CD8-positive, alpha-beta memory T cell (primary cell): ENCODE data around the gene ANK2. TPM values are rescaled to one million over a fixed set of nuclear protein-coding genes. Genes with fewer than 3 reads are reported as not detected.

Source experiments
- CTCF ChIA-PET: fragments of 350-600 bp; sonication (Branson Sonifier 250); formaldehyde crosslinking; loops from one replicate; lab custom pipeline; 2021; ENCODE audit warnings: antibody characterized with exemption; lab: Charles Lee
- POLR2A ChIA-PET: fragments of 350-600 bp; sonication (Branson Sonifier 250); formaldehyde crosslinking; loops from one replicate; lab custom pipeline; 2021; ENCODE audit warnings: antibody characterized with exemption; lab: Charles Lee
- DNase-seq, 5 donors: peaks; one replicate each; pipeline versions ENCODE4 v3.0.0 to v3.0.0-alpha.2; 2020 to 2022; ENCODE audit warnings: mixed read lengths in 1 of 5
- H3K27ac ChIP-seq: one replicate; pipeline ENCODE4 v1.7.0; 2013; ENCODE audit warnings: low read depth, mild to moderate bottlenecking, low read length, moderate library complexity
- H3K27me3 ChIP-seq: 2 replicates; pipeline ENCODE4 v1.7.0; 2013; ENCODE audit warnings: low read length, mild to moderate bottlenecking; ENCODE audit not compliant: insufficient read depth, poor library complexity, severe bottlenecking
- H3K36me3 ChIP-seq: 2 replicates; pipeline ENCODE4 v1.7.0; 2013; ENCODE audit warnings: mild to moderate bottlenecking, low read length, moderate library complexity; ENCODE audit not compliant: insufficient read depth
- H3K4me1 ChIP-seq: 2 replicates; pipeline ENCODE4 v1.7.0; 2013; ENCODE audit warnings: mild to moderate bottlenecking, low read length, moderate library complexity; ENCODE audit not compliant: insufficient read depth
- H3K4me3 ChIP-seq: 2 replicates; pipeline ENCODE4 v1.7.0; 2013; ENCODE audit warnings: mild to moderate bottlenecking, low read length
- H3K9me3 ChIP-seq: 2 replicates; pipeline ENCODE4 v1.7.0; 2013; ENCODE audit warnings: mild to moderate bottlenecking, low read length
- H3K27ac Mint-ChIP-seq, 8 donors: one replicate each; pipeline ENCODE4 v1.8.0; 2020 to 2021; ENCODE audit warnings: mixed read lengths in 8 of 8, mild to moderate bottlenecking in 6 of 8, inconsistent platforms in 3 of 8, moderate library complexity in 3 of 8
- H3K27me3 Mint-ChIP-seq, 2 donors: one replicate each; pipeline ENCODE4 v1.8.0; 2020 to 2021; ENCODE audit warnings: mixed read lengths in 2 of 2, mild to moderate bottlenecking in 1 of 2, moderate library complexity in 1 of 2
- H3K36me3 Mint-ChIP-seq, 3 donors: one replicate each; pipeline ENCODE4 v1.8.0; 2020 to 2021; ENCODE audit warnings: mixed read lengths in 3 of 3, inconsistent platforms in 1 of 3, mild to moderate bottlenecking in 1 of 3
- H3K4me1 Mint-ChIP-seq, 3 donors: one replicate each; pipeline ENCODE4 v1.8.0; 2020 to 2021; ENCODE audit warnings: mixed read lengths in 3 of 3, inconsistent platforms in 1 of 3, mild to moderate bottlenecking in 1 of 3
- H3K4me3 Mint-ChIP-seq, 7 donors: one replicate each; pipeline ENCODE4 v1.8.0; 2020 to 2021; ENCODE audit warnings: mixed read lengths in 7 of 7, mild to moderate bottlenecking in 6 of 7, moderate library complexity in 4 of 7, inconsistent platforms in 2 of 7
- H3K9me3 Mint-ChIP-seq, 5 donors: one replicate each; pipeline ENCODE4 v1.8.0; 2020 to 2022; ENCODE audit warnings: mixed read lengths in 5 of 5, mild to moderate bottlenecking in 3 of 5, moderate library complexity in 2 of 5, inconsistent platforms in 1 of 5
- polyA plus RNA-seq: library from polyadenylated mRNA; unstranded; fragments of 300-500 nt; fragmentation: Illumina TruSeq; gene quantifications from one replicate; pipeline ENCODE4 v1.2.3, GENCODE V29; 2021
- total RNA-seq, 2 experiments: library from RNA; stranded (reverse); gene quantifications; one replicate each; pipeline ENCODE4 v1.2.3, GENCODE V29; 2021

ANK2 gene
- total and polyA plus RNA-seq, 3 experiments from 2014 or later: 0.26 to 0.80 TPM; not detected in 1

DNA sequence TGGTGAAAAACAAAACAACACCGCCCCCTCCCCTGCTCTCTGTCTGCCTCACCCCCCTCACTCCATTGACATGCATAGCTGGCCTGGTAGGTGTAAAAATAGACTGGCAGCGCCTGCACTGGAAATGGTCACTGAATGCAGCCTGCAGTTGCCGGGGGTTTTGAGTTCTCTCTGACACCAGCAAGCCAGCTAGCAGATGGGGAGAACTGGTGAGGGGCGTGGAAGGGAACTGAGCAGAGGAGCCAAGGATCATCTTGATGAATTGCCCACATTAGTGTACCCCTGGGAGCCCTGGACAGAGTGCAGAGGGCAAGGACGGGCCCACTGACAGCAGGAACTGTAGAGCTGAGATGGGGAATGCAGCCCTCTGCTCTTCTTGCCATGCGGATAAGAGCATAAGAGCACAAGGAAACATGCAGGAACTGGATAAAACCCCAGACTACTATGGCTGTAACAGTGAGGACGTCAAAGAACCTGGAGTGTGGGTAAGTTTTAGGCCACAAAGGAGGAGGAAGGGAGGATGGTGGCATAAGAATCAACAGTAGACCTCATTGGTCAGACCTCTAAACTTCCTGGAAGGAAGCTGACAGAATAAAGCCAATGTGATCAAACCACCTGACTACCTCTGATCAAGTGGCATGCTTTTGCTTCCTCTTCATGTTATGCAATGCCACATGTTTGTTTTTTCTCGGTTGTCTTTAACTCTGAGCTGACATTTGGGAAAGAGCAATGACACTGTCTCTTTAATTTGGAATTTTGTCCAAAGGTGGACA is 96.3 kb downstream of the ANK2 start:
- Histone ChIP-seq H3K27ac (no peak overlapping the region), H3K27me3 (no peaks in the 10 kb centered on the region), H3K4me3 (no peak overlapping the region), H3K36me3 (no peaks in the 10 kb centered on the region), H3K9me3 (no peaks in the 10 kb centered on the region), H3K4me1 (no peaks in the 10 kb centered on the region)
- ChIA-PET CTCF (no interaction called here), POLR2A (no interaction called here)
- H3K4me1 Mint-ChIP-seq: no peaks in the 10 kb centered on the region
- H3K4me3 Mint-ChIP-seq: no peak overlapping the region
- peaks cover 0 to 5% of the 10 kb centered on the region in 2 donors for H3K27me3 Mint-ChIP-seq
- no peaks in the 10 kb centered on the region for H3K9me3 Mint-ChIP-seq
- no peak for DNase-seq
- peak overlapping the region in 1 of 8 donors; percentile 55 for H3K27ac Mint-ChIP-seq
- no peaks in the 10 kb centered on the region for H3K36me3 Mint-ChIP-seq

DNA sequence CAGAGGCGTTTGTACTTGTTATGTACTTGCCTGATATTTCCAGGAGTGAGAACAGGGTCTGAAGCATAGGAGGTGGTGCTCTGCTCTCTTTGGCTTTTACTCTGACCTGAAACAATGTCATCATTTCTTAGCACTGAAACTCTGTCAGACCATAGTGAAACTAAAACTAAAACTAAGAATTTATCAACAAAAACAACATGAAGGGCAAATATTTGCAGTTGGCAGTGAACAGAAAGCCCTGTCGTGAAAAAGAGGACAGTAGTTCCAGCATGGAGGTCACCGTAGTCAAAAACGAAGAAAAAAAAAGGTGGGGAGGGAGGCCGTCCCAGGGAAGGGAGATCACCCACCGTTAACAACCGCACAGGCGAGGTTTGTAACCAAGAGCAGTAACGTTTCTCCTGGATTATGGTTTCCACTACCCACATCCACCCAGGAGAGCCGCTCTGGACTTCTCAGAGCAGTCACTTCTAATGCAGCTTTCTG is 97.5 kb downstream of the ANK2 start:
- ChIA-PET POLR2A (no interaction called here), CTCF (no interaction called here)
- Mint-ChIP-seq H3K27ac (no peak overlapping the region), H3K27me3 (peaks cover 0 to 5% of the 10 kb centered on the region in 2 donors), H3K9me3 (no peaks in the 10 kb centered on the region), H3K36me3 (no peaks in the 10 kb centered on the region), H3K4me1 (no peaks in the 10 kb centered on the region), H3K4me3 (peak overlapping the region in 6 of 7 donors; percentile 15 to 66 (median 62))
- Histone ChIP-seq H3K36me3 (no peaks in the 10 kb centered on the region), H3K4me1 (no peaks in the 10 kb centered on the region), H3K27ac (no peak overlapping the region), H3K27me3 (no peaks in the 10 kb centered on the region), H3K9me3 (no peaks in the 10 kb centered on the region), H3K4me3 (no peak overlapping the region)
- DNase-seq: no peak

DNA sequence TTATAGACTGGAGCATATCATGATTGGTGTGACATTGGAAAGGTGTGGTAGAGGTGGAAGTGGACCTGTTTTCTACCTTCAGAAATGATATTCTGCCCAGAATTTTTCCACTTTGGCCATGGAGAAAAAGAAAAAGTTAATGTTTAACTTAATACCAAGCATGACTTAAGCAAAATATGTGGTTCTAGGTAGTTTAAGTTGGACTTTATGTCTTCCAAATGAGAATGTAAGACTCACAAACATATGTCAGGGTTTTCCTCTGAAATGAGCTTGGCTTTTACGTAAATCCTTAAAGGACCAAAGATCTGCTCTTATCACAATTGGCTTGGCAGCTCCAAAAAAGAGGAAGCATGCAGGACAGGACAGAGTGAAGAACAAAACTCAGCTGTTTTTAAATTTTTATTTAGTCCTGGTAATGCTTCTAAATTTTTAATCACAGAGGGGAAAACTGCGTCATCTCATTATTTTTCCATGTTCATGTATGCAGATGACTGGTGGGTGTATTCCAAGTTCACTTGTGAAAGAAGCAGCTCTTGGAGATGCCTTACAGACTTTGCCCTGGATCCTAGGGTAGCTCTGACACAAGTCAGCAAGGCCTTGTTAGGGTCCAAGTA is 98.2 kb downstream of the ANK2 start:
- POLR2A ChIA-PET: no interaction called here
- Mint-ChIP-seq H3K27ac (no peak overlapping the region), H3K36me3 (no peaks in the 10 kb centered on the region), H3K27me3 (peaks cover 0 to 5% of the 10 kb centered on the region in 2 donors), H3K4me3 (peak overlapping the region in 1 of 7 donors; percentile 3), H3K9me3 (no peaks in the 10 kb centered on the region), H3K4me1 (no peaks in the 10 kb centered on the region)
- H3K9me3 ChIP-seq: no peaks in the 10 kb centered on the region
- no peaks in the 10 kb centered on the region for H3K36me3 ChIP-seq
- no peak overlapping the region for H3K27ac ChIP-seq
- no peaks in the 10 kb centered on the region for H3K4me1 ChIP-seq
- no peak overlapping the region for H3K4me3 ChIP-seq
- no peak for DNase-seq
- CTCF ChIA-PET: no interaction called here
- H3K27me3 ChIP-seq: no peaks in the 10 kb centered on the region

DNA sequence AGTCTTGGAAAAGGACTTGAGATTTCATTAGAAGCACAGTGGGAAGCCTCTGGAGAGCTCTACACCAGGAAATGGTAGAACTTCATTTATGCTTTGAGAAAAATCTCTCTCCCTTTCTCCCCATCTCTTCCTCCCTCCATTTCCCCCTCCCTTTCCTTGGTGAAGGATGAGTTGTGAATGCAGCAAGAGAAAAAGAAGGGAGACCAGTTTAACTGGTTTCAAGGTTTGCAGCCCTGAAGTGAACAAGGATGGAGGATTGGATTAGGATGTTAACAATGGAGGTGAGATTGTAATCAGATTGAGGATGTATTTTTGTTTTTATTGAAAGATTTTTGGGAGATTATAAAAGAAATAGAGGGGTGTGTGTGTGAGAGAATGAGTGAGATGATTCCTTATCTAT is 99.5 kb downstream of the ANK2 start:
- Mint-ChIP-seq H3K27me3 (peaks cover 0 to 5% of the 10 kb centered on the region in 2 donors), H3K4me3 (no peak overlapping the region), H3K4me1 (no peaks in the 10 kb centered on the region), H3K9me3 (no peaks in the 10 kb centered on the region), H3K27ac (no peak overlapping the region), H3K36me3 (no peaks in the 10 kb centered on the region)
- H3K9me3 ChIP-seq: no peaks in the 10 kb centered on the region
- H3K4me1 ChIP-seq: no peaks in the 10 kb centered on the region
- CTCF ChIA-PET: no interaction called here
- POLR2A ChIA-PET: no interaction called here
- H3K27ac ChIP-seq: no peak overlapping the region
- DNase-seq: no peak
- no peaks in the 10 kb centered on the region for H3K36me3 ChIP-seq
- H3K4me3 ChIP-seq: no peak overlapping the region
- H3K27me3 ChIP-seq: no peaks in the 10 kb centered on the region

DNA sequence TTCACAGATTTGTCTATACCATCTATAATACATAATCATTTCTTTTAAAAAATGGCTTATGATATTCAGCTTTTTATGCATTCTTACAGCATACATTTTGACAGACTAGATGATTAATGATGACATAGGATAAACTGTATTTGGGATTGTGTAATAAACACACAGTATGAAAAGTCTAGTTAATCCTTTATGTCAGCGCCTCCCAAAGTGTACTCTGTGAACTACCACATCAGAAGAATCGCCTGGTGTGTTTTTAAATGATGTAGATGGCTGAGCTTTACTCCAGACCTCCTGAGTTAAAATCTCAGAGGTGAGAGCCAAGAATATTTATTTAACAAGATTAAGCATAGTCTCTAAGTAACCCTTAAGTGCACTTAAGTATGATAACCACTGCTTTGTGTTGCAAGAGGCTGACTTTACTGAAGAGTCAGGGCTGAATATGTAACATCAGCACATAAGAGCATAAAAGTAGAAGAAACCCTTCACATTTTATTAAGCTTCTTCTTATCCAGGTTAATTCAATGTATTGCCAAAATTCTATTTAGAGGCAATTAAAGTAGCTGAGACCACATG is 104.2 kb downstream of the ANK2 start:
- POLR2A ChIA-PET: no interaction called here
- no peaks in the 10 kb centered on the region for H3K9me3 ChIP-seq
- H3K36me3 Mint-ChIP-seq: no peaks in the 10 kb centered on the region
- no peaks in the 10 kb centered on the region for H3K9me3 Mint-ChIP-seq
- no peaks in the 10 kb centered on the region for H3K4me1 Mint-ChIP-seq
- CTCF ChIA-PET: no interaction called here
- H3K27me3 ChIP-seq: no peaks in the 10 kb centered on the region
- no peak for DNase-seq
- no peak overlapping the region for H3K4me3 Mint-ChIP-seq
- no peaks in the 10 kb centered on the region for H3K36me3 ChIP-seq
- no peak overlapping the region for H3K27ac Mint-ChIP-seq
- H3K27ac ChIP-seq: no peak overlapping the region
- H3K4me1 ChIP-seq: no peaks in the 10 kb centered on the region
- peaks cover 0 to 2% of the 10 kb centered on the region in 2 donors for H3K27me3 Mint-ChIP-seq
- H3K4me3 ChIP-seq: no peak overlapping the region

DNA sequence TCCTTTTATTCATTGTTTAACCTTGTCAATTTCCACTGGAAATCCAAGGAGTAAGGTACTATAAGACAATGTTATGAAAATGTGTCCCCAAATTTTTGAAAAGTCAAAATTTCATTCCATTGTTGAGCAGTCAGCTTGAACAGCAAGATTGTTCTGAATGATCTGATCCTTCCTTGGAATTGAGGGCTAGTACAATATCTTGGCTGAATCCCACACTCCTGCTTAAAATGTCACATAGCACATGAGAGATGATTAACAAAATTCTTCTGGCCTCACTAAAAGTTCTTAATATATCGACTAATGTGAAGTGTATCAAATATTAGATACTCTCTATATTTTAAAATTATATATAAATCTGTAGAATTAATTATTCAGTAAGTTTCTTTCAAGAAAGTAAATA is 104.8 kb downstream of the ANK2 start:
- Mint-ChIP-seq H3K4me3 (no peak overlapping the region), H3K27ac (no peak overlapping the region), H3K9me3 (no peaks in the 10 kb centered on the region), H3K36me3 (no peaks in the 10 kb centered on the region), H3K4me1 (no peaks in the 10 kb centered on the region), H3K27me3 (peaks cover 0 to 2% of the 10 kb centered on the region in 2 donors)
- H3K4me3 ChIP-seq: no peak overlapping the region
- H3K36me3 ChIP-seq: no peaks in the 10 kb centered on the region
- POLR2A ChIA-PET: no interaction called here
- no peak for DNase-seq
- CTCF ChIA-PET: no interaction called here
- H3K4me1 ChIP-seq: no peaks in the 10 kb centered on the region
- no peak overlapping the region for H3K27ac ChIP-seq
- no peaks in the 10 kb centered on the region for H3K27me3 ChIP-seq
- H3K9me3 ChIP-seq: no peaks in the 10 kb centered on the region

DNA sequence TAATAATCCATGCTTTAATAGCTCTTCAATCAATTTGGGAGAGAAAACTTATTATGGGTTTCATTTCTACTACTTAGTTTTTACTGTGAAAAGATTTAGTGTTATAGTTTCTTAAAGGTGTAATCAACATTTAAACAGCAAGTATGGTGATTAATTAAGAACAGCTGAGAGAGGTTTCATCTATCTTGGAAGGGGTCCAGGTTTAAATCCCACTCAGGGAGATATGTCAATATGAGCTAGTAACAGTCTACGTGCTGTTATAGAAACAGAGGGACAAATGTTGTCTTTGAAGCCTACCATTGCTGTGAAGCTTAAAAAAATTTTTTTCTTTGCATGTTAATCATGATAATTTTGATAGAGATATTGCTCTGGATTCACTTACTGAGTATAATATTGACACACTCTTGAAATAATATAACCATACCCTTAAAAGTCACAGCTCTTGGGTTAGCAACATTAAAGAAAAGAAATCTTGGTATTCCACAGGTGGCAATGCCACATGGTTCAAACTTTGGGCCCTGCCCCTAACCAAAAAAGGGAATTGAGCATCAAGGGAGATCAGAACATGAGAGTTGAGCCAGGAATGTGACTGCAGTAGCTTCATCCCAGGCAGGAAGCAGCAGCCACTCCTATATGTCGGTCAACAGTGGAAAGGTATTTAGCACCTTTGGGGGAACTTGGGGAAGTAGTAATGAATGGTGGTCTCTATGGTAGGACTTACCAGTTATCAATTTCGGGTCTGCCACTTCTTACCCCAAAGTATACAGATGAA is 107.8 kb downstream of the ANK2 start:
- Mint-ChIP-seq H3K4me3 (no peak overlapping the region), H3K27ac (no peak overlapping the region), H3K9me3 (no peaks in the 10 kb centered on the region), H3K36me3 (no peaks in the 10 kb centered on the region), H3K4me1 (no peaks in the 10 kb centered on the region), H3K27me3 (peaks cover 0 to 2% of the 10 kb centered on the region in 2 donors)
- CTCF ChIA-PET: no interaction called here
- DNase-seq: no peak
- H3K27ac ChIP-seq: no peak overlapping the region
- no peaks in the 10 kb centered on the region for H3K4me1 ChIP-seq
- H3K36me3 ChIP-seq: no peaks in the 10 kb centered on the region
- POLR2A ChIA-PET: no interaction called here
- H3K4me3 ChIP-seq: no peak overlapping the region
- H3K9me3 ChIP-seq: no peaks in the 10 kb centered on the region
- H3K27me3 ChIP-seq: no peaks in the 10 kb centered on the region
